Osteocyte (in vitro differentiated cells): ENCODE results near the gene PCDH15. TPM values are rescaled to one million over a fixed set of nuclear protein-coding genes. Genes with fewer than 3 reads are reported as not detected.

Source experiments
- DNase-seq: peaks from one replicate; pipeline ENCODE4 v3.0.0; 2021; ENCODE audit warnings: mixed read lengths; ENCODE audit not compliant: unreplicated experiment; ENCODE audit errors: extremely low spot score
- H3K27ac Mint-ChIP-seq: one replicate; pipeline ENCODE4 v1.8.0; 2021; ENCODE audit warnings: mild to moderate bottlenecking, mixed read lengths; ENCODE audit not compliant: unreplicated experiment
- H3K27me3 Mint-ChIP-seq: one replicate; pipeline ENCODE4 v1.8.0; 2021; ENCODE audit warnings: mixed read lengths; ENCODE audit not compliant: unreplicated experiment
- H3K36me3 Mint-ChIP-seq: one replicate; pipeline ENCODE4 v1.8.0; 2021; ENCODE audit warnings: mixed read lengths; ENCODE audit not compliant: unreplicated experiment
- H3K4me1 Mint-ChIP-seq: one replicate; pipeline ENCODE4 v1.8.0; 2021; ENCODE audit warnings: mixed read lengths; ENCODE audit not compliant: unreplicated experiment
- H3K4me3 Mint-ChIP-seq: one replicate; pipeline ENCODE4 v1.8.0; 2021; ENCODE audit warnings: mild to moderate bottlenecking, moderate library complexity, mixed read lengths; ENCODE audit not compliant: unreplicated experiment
- H3K9me3 Mint-ChIP-seq: one replicate; pipeline ENCODE4 v1.8.0; 2021; ENCODE audit warnings: mixed read lengths; ENCODE audit not compliant: unreplicated experiment
- CTCF ChIP-seq: fragments of 200-600 bp; sonication (generic); IDR thresholded peaks from 2 replicates; pipeline ENCODE4 v1.5.0; 2021; ENCODE audit warnings: antibody characterized with exemption, mild to moderate bottlenecking, moderate library complexity
- total RNA-seq: library from RNA; stranded (reverse); gene quantifications from 2 replicates; pipeline ENCODE4 v1.2.1, GENCODE V29; 2021

Gene PCDH15
- total RNA-seq, 1 donor from 2014 or later: 2.6 TPM

- no peak overlapping the region for H3K27ac Mint-ChIP-seq
- no peaks in the 10 kb centered on the region for H3K4me1 Mint-ChIP-seq
- H3K9me3 Mint-ChIP-seq: no peaks in the 10 kb centered on the region
- no peak for DNase-seq
- TF ChIP-seq CTCF: no peak
- H3K4me3 Mint-ChIP-seq: no peak overlapping the region
- H3K36me3 Mint-ChIP-seq: no peaks in the 10 kb centered on the region
- no peaks in the 10 kb centered on the region for H3K27me3 Mint-ChIP-seq
Measured at GRCh38 chr10:54194806-54195205, 606.2 kb downstream of the PCDH15 start.

GRCh38 chr10:54159924-54160323 is 641.1 kb downstream of the PCDH15 start:
- Mint-ChIP-seq H3K4me1 (no peaks in the 10 kb centered on the region), H3K4me3 (no peak overlapping the region), H3K27me3 (no peaks in the 10 kb centered on the region), H3K36me3 (no peaks in the 10 kb centered on the region), H3K9me3 (peaks cover 8% of the 10 kb centered on the region), H3K27ac (no peak overlapping the region)
- no peak for TF ChIP-seq CTCF
- DNase-seq: no peak

- no peaks in the 10 kb centered on the region for H3K4me1 Mint-ChIP-seq
- no peak overlapping the region for H3K27ac Mint-ChIP-seq
- peaks cover 22% of the 10 kb centered on the region for H3K9me3 Mint-ChIP-seq
- DNase-seq: no peak
- H3K36me3 Mint-ChIP-seq: no peaks in the 10 kb centered on the region
- H3K4me3 Mint-ChIP-seq: no peak overlapping the region
- H3K27me3 Mint-ChIP-seq: peaks cover 3% of the 10 kb centered on the region
- no peak for TF ChIP-seq CTCF
Measured at GRCh38 chr10:54148508-54148907, 652.5 kb downstream of the PCDH15 start.

- peaks cover 38% of the 10 kb centered on the region for H3K9me3 Mint-ChIP-seq
- H3K4me1 Mint-ChIP-seq: no peaks in the 10 kb centered on the region
- H3K27ac Mint-ChIP-seq: no peak overlapping the region
- no peak for TF ChIP-seq CTCF
- no peaks in the 10 kb centered on the region for H3K36me3 Mint-ChIP-seq
- no peak overlapping the region for H3K4me3 Mint-ChIP-seq
- no peaks in the 10 kb centered on the region for H3K27me3 Mint-ChIP-seq
- no peak for DNase-seq
Measured at GRCh38 chr10:54139819-54140428, 661.1 kb downstream of the PCDH15 start.

- H3K9me3 Mint-ChIP-seq: peaks cover 22% of the 10 kb centered on the region
- H3K36me3 Mint-ChIP-seq: no peaks in the 10 kb centered on the region
- H3K4me1 Mint-ChIP-seq: no peaks in the 10 kb centered on the region
- no peak for TF ChIP-seq CTCF
- no peak overlapping the region for H3K27ac Mint-ChIP-seq
- H3K27me3 Mint-ChIP-seq: no peaks in the 10 kb centered on the region
- no peak overlapping the region for H3K4me3 Mint-ChIP-seq
- DNase-seq: no peak
Measured at GRCh38 chr10:54137396-54137795, 663.6 kb downstream of the PCDH15 start.
